ENCODE measurements around the gene XPO6.
A peak's percentile ranks its signal among the peaks of the same experiment; 100 is the strongest.

The XPO6 gene, protein sequence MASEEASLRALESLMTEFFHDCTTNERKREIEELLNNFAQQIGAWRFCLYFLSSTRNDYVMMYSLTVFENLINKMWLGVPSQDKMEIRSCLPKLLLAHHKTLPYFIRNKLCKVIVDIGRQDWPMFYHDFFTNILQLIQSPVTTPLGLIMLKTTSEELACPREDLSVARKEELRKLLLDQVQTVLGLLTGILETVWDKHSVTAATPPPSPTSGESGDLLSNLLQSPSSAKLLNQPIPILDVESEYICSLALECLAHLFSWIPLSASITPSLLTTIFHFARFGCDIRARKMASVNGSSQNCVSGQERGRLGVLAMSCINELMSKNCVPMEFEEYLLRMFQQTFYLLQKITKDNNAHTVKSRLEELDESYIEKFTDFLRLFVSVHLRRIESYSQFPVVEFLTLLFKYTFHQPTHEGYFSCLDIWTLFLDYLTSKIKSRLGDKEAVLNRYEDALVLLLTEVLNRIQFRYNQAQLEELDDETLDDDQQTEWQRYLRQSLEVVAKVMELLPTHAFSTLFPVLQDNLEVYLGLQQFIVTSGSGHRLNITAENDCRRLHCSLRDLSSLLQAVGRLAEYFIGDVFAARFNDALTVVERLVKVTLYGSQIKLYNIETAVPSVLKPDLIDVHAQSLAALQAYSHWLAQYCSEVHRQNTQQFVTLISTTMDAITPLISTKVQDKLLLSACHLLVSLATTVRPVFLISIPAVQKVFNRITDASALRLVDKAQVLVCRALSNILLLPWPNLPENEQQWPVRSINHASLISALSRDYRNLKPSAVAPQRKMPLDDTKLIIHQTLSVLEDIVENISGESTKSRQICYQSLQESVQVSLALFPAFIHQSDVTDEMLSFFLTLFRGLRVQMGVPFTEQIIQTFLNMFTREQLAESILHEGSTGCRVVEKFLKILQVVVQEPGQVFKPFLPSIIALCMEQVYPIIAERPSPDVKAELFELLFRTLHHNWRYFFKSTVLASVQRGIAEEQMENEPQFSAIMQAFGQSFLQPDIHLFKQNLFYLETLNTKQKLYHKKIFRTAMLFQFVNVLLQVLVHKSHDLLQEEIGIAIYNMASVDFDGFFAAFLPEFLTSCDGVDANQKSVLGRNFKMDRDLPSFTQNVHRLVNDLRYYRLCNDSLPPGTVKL

GRCh38 chr16:28211758-28212531, at the start of gene XPO6:
XPO6 (minus strand) TSS chr16:28211965; CDS start chr16:28211368, 597 bp downstream.
- peak; percentile 53 for DNase-seq (ENCODE audit: low read depth)
- H3K4me3 ChIP-seq (ENCODE audit: low read length), result peak within 1 kb of the TSS; percentile 83
- TF ChIP-seq CTCF (conservative IDR thresholded peaks at IDR 0.05; ENCODE audit: low read depth, low read length), result no peak

DNA sequence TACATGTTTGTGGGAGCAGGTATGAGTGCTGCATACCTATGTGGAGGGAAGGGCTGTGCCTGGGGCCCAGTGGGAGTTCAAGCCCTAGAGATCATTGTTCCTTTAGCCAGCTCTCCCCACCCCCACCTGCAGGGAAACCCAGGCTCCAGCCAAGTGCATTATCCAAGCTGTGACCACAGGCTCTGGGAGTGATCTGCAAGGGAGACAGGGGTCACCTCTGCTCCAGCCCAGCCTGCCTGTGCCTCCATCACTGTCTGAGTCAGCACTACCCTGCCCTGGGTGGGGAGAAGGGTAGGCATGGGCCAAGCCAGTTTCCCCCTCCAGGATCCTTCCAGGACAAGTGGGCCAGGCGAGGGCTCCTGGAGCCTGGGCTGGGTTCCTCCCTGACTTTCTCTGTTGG, 48.4 kb upstream of the XPO6 start:
- DNase-seq (ENCODE audit: low read depth), result no peak
- no peak for TF ChIP-seq CTCF (conservative IDR thresholded peaks at IDR 0.05; ENCODE audit: low read depth, low read length)
- no peak overlapping the region for H3K4me3 ChIP-seq (ENCODE audit: low read length)

GRCh38 chr16:28259781-28260150, 48.0 kb upstream of the XPO6 start:
- no peak for DNase-seq (ENCODE audit: low read depth)
- no peak for TF ChIP-seq CTCF (conservative IDR thresholded peaks at IDR 0.05; ENCODE audit: low read depth, low read length)
- H3K4me3 ChIP-seq (ENCODE audit: low read length), result no peak overlapping the region

DNA sequence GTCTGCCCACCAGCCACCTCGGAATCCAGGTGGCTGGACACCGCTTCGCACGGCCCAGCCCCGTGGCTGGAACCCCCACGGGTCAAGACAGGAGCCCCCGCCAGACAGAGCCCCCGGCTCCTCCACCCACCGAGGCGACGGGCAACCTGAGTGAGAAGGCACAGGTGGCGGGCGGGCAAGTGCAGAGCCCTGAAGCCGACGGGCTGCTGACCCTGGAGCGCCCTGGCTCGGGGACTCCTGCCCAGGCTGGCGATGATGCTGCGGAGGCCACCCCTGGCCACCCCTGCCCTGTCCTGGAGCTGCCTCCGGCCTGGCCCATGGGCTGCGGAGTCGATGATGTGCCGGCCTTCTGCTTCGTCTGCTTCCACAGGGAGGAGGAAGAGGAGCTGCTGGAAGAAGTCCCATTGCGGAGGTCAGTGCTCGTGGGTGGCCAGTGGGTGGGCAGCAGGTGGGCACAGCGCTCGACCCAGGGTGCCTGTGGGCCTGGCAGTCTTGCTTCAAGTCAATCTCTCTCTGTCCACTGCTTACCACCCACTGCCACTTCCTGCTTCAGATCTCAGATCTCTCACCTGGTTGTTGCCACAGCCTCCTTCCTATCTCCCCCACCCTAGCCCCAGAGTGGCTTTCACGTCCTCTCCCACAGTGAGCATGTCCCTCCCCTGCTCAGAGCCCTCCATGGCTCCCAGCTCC, 47.5 kb upstream of the XPO6 start:
- DNase-seq (ENCODE audit: low read depth), result no peak
- H3K4me3 ChIP-seq (ENCODE audit: low read length), result peak overlapping the region; percentile 49
- no peak for TF ChIP-seq CTCF (conservative IDR thresholded peaks at IDR 0.05; ENCODE audit: low read depth, low read length)

- H3K4me3 ChIP-seq (ENCODE audit: low read length), result peak overlapping the region; percentile 49
- no peak for TF ChIP-seq CTCF (conservative IDR thresholded peaks at IDR 0.05; ENCODE audit: low read depth, low read length)
These were observed 46.8 kb upstream of the XPO6 start for GRCh38 chr16:28258567-28258966.

DNA sequence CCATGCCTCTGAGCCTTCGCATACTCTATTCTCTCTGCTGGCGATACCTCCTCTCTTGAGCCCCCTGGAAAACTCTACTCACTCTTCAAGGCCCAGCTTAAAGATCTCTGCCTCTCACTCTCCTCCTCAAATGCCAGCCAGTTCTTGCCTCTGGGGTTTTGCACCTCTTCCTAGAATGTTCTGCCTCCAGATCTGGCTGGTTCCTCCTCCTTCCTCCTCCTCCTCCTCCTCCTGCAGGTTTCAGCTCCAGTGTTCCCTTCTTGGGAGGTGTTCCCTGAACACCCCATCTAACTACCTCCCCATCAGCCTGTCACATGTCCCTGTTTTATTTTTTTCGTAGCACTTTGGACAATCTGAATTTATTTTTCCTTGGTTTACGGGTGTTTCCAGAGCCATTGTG, 45.5 kb upstream of the XPO6 start:
- DNase-seq (ENCODE audit: low read depth), result no peak
- H3K4me3 ChIP-seq (ENCODE audit: low read length), result no peak overlapping the region
- no peak for TF ChIP-seq CTCF (conservative IDR thresholded peaks at IDR 0.05; ENCODE audit: low read depth, low read length)

More at GRCh38 chr16:28258567-28258966, 46.8 kb upstream of the XPO6 start:
- peak; percentile 22 for DNase-seq (ENCODE audit: low read depth)
